GM23338 (cell line): ENCODE data around the gene KDM4B.

ENCODE experiments used
- CREB1 ChIP-seq: fragments of 250-450 bp; sonication (Bioruptor Pico); IDR thresholded peaks from 2 replicates; pipeline ENCODE4 v1.5.0; 2020; ENCODE audit warnings: low read depth, mild to moderate bottlenecking, moderate library complexity
- EZH2 ChIP-seq: fragments of 200-600 bp; sonication (generic); IDR thresholded peaks from one replicate; pipeline ENCODE4 v1.8.0; 2017; ENCODE audit warnings: antibody characterized with exemption, mild to moderate bottlenecking, low read depth; ENCODE audit not compliant: unreplicated experiment
- EZH2phosphoT487 ChIP-seq: fragments of 200-600 bp; sonication (generic); IDR thresholded peaks from one replicate; pipeline ENCODE4 v1.8.1; 2018; ENCODE audit warnings: antibody characterized with exemption; ENCODE audit not compliant: unreplicated experiment
- JUNB ChIP-seq: IDR thresholded peaks from one replicate; pipeline ENCODE4 v1.6.1; 2016; ENCODE audit warnings: antibody characterized with exemption; ENCODE audit not compliant: unreplicated experiment
- POLR2AphosphoS5 ChIP-seq: IDR thresholded peaks from 2 replicates; pipeline ENCODE4 v1.6.1; 2016; ENCODE audit warnings: antibody characterized with exemption, low read depth
- ZNF331 ChIP-seq: fragments of 250-450 bp; sonication (Bioruptor Pico); IDR thresholded peaks from 2 replicates; pipeline ENCODE4 v1.5.0; 2020; ENCODE audit warnings: low read depth, mild to moderate bottlenecking, moderate library complexity
- TF ChIP-seq, protein P1 (sequence below), 2 experiments: fragments of 200-600 bp in 1 of 2; sonication (generic) in 1 of 2; conservative IDR thresholded peaks; 2 replicates each; pipeline versions ENCODE4 v1.5.1 to v1.6.1; 2016 to 2017; ENCODE audit warnings: antibody characterized with exemption in 2 of 2, low read depth in 2 of 2, mild to moderate bottlenecking in 2 of 2, moderate library complexity in 1 of 2
- TF ChIP-seq, protein P2 (sequence below): IDR thresholded peaks from one replicate; pipeline ENCODE4 v1.6.1; 2018; ENCODE audit warnings: antibody characterized with exemption; ENCODE audit not compliant: unreplicated experiment
- TF ChIP-seq, protein P3 (sequence below): fragments of 250-450 bp; sonication (Bioruptor Pico); IDR thresholded peaks from 2 replicates; pipeline ENCODE4 v1.5.0; 2020; ENCODE audit warnings: mild to moderate bottlenecking, moderate library complexity
- TF ChIP-seq, protein P4 (sequence below): IDR thresholded peaks from 2 replicates; pipeline ENCODE4 v1.6.1; 2016; ENCODE audit warnings: antibody characterized with exemption

DNA sequence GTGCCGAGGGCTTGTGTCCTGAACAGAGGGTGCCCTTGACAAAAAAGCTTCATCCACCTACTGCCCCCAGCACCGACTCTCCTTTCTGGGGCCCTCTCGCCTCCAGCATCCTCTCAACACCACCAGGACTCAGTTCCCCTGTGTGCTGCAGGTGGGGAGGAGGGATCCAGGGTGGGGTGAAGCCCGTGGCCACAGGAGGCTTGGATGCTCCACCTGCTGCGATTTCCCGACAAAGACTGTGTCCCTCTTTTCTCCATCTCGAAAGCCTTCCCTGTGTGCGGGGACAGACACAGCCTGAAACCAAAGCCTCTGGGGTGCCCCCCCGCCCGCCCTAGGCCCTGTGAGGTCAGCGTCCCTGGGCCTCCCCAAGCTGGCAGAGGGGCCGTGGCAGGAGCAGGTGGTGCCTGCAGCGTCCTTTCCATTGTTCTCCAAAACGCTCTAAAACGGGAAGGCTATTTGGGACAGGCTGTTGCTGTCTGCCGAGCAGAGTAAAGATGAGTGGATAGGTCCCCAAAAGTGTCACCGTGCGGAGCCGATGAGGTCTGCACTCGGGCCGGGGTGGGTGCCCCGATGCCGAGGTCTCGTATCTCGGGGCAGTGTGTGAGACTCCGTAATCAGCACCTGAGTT lies 186.0 kb downstream of the KDM4B start:
- TF ChIP-seq, protein P1, sequence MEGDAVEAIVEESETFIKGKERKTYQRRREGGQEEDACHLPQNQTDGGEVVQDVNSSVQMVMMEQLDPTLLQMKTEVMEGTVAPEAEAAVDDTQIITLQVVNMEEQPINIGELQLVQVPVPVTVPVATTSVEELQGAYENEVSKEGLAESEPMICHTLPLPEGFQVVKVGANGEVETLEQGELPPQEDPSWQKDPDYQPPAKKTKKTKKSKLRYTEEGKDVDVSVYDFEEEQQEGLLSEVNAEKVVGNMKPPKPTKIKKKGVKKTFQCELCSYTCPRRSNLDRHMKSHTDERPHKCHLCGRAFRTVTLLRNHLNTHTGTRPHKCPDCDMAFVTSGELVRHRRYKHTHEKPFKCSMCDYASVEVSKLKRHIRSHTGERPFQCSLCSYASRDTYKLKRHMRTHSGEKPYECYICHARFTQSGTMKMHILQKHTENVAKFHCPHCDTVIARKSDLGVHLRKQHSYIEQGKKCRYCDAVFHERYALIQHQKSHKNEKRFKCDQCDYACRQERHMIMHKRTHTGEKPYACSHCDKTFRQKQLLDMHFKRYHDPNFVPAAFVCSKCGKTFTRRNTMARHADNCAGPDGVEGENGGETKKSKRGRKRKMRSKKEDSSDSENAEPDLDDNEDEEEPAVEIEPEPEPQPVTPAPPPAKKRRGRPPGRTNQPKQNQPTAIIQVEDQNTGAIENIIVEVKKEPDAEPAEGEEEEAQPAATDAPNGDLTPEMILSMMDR (conservative IDR thresholded peaks at IDR 0.05; ENCODE audit: low read depth in 2 of 2): no peak
- TF ChIP-seq POLR2AphosphoS5: no peak
- TF ChIP-seq JUNB: no peak
- no peak for TF ChIP-seq ZNF331 (CRISPR knock-in tag)
- TF ChIP-seq EZH2: no peak
- no peak for TF ChIP-seq EZH2phosphoT487
- TF ChIP-seq, protein P2, sequence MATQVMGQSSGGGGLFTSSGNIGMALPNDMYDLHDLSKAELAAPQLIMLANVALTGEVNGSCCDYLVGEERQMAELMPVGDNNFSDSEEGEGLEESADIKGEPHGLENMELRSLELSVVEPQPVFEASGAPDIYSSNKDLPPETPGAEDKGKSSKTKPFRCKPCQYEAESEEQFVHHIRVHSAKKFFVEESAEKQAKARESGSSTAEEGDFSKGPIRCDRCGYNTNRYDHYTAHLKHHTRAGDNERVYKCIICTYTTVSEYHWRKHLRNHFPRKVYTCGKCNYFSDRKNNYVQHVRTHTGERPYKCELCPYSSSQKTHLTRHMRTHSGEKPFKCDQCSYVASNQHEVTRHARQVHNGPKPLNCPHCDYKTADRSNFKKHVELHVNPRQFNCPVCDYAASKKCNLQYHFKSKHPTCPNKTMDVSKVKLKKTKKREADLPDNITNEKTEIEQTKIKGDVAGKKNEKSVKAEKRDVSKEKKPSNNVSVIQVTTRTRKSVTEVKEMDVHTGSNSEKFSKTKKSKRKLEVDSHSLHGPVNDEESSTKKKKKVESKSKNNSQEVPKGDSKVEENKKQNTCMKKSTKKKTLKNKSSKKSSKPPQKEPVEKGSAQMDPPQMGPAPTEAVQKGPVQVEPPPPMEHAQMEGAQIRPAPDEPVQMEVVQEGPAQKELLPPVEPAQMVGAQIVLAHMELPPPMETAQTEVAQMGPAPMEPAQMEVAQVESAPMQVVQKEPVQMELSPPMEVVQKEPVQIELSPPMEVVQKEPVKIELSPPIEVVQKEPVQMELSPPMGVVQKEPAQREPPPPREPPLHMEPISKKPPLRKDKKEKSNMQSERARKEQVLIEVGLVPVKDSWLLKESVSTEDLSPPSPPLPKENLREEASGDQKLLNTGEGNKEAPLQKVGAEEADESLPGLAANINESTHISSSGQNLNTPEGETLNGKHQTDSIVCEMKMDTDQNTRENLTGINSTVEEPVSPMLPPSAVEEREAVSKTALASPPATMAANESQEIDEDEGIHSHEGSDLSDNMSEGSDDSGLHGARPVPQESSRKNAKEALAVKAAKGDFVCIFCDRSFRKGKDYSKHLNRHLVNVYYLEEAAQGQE: no peak
- no peak for TF ChIP-seq CREB1 (CRISPR knock-in tag)
- TF ChIP-seq, protein P3, sequence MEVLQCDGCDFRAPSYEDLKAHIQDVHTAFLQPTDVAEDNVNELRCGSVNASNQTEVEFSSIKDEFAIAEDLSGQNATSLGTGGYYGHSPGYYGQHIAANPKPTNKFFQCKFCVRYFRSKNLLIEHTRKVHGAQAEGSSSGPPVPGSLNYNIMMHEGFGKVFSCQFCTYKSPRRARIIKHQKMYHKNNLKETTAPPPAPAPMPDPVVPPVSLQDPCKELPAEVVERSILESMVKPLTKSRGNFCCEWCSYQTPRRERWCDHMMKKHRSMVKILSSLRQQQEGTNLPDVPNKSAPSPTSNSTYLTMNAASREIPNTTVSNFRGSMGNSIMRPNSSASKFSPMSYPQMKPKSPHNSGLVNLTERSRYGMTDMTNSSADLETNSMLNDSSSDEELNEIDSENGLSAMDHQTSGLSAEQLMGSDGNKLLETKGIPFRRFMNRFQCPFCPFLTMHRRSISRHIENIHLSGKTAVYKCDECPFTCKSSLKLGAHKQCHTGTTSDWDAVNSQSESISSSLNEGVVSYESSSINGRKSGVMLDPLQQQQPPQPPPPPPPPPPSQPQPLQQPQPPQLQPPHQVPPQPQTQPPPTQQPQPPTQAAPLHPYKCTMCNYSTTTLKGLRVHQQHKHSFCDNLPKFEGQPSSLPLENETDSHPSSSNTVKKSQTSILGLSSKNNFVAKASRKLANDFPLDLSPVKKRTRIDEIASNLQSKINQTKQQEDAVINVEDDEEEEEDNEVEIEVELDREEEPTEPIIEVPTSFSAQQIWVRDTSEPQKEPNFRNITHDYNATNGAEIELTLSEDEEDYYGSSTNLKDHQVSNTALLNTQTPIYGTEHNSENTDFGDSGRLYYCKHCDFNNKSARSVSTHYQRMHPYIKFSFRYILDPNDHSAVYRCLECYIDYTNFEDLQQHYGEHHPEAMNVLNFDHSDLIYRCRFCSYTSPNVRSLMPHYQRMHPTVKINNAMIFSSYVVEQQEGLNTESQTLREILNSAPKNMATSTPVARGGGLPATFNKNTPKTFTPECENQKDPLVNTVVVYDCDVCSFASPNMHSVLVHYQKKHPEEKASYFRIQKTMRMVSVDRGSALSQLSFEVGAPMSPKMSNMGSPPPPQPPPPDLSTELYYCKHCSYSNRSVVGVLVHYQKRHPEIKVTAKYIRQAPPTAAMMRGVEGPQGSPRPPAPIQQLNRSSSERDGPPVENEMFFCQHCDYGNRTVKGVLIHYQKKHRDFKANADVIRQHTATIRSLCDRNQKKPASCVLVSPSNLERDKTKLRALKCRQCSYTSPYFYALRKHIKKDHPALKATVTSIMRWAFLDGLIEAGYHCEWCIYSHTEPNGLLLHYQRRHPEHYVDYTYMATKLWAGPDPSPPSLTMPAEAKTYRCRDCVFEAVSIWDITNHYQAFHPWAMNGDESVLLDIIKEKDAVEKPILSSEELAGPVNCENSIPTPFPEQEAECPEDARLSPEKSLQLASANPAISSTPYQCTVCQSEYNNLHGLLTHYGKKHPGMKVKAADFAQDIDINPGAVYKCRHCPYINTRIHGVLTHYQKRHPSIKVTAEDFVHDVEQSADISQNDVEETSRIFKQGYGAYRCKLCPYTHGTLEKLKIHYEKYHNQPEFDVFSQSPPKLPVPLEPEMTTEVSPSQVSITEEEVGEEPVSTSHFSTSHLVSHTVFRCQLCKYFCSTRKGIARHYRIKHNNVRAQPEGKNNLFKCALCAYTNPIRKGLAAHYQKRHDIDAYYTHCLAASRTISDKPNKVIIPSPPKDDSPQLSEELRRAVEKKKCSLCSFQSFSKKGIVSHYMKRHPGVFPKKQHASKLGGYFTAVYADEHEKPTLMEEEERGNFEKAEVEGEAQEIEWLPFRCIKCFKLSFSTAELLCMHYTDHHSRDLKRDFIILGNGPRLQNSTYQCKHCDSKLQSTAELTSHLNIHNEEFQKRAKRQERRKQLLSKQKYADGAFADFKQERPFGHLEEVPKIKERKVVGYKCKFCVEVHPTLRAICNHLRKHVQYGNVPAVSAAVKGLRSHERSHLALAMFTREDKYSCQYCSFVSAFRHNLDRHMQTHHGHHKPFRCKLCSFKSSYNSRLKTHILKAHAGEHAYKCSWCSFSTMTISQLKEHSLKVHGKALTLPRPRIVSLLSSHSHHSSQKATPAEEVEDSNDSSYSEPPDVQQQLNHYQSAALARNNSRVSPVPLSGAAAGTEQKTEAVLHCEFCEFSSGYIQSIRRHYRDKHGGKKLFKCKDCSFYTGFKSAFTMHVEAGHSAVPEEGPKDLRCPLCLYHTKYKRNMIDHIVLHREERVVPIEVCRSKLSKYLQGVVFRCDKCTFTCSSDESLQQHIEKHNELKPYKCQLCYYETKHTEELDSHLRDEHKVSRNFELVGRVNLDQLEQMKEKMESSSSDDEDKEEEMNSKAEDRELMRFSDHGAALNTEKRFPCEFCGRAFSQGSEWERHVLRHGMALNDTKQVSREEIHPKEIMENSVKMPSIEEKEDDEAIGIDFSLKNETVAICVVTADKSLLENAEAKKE (CRISPR knock-in tag): no peak
- TF ChIP-seq, protein P4, sequence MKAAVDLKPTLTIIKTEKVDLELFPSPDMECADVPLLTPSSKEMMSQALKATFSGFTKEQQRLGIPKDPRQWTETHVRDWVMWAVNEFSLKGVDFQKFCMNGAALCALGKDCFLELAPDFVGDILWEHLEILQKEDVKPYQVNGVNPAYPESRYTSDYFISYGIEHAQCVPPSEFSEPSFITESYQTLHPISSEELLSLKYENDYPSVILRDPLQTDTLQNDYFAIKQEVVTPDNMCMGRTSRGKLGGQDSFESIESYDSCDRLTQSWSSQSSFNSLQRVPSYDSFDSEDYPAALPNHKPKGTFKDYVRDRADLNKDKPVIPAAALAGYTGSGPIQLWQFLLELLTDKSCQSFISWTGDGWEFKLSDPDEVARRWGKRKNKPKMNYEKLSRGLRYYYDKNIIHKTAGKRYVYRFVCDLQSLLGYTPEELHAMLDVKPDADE: no peak
